ENCODE results near the gene GALNT7.

GALNT7 gene

GRCh38 chr4:173236301-173236700, 67.7 kb downstream of the GALNT7 start:
- no peak for DNase-seq (ENCODE audit: low read depth, low spot score)

GRCh38 chr4:173237152-173237551, 68.5 kb downstream of the GALNT7 start:
- DNase-seq (ENCODE audit: low read depth, low spot score): no peak

GRCh38 chr4:173237762-173238161, 69.2 kb downstream of the GALNT7 start:
- DNase-seq (ENCODE audit: low read depth, low spot score): no peak

- no peak for DNase-seq (ENCODE audit: low read depth, low spot score)
These were observed 72.1 kb downstream of the GALNT7 start for GRCh38 chr4:173240696-173241095.

GRCh38 chr4:173242466-173243250, 74.0 kb downstream of the GALNT7 start:
- no peak for DNase-seq (ENCODE audit: low read depth, low spot score)

GRCh38 chr4:173243321-173243720, 74.7 kb downstream of the GALNT7 start:
- no peak for DNase-seq (ENCODE audit: low read depth, low spot score)

GRCh38 chr4:173243917-173244658, 75.5 kb downstream of the GALNT7 start:
- no peak for DNase-seq (ENCODE audit: low read depth, low spot score)

- DNase-seq (ENCODE audit: low read depth, low spot score): no peak
These were observed 77.3 kb downstream of the GALNT7 start for GRCh38 chr4:173245952-173246351.

GRCh38 chr4:173246719-173247118, 78.1 kb downstream of the GALNT7 start:
- no peak for DNase-seq (ENCODE audit: low read depth, low spot score)

GRCh38 chr4:173247321-173247720, 78.7 kb downstream of the GALNT7 start:
- no peak for DNase-seq (ENCODE audit: low read depth, low spot score)

GRCh38 chr4:173248690-173249089, 80.1 kb downstream of the GALNT7 start:
- no peak for DNase-seq (ENCODE audit: low read depth, low spot score)

GRCh38 chr4:173252024-173252935, 83.7 kb downstream of the GALNT7 start:
- DNase-seq (ENCODE audit: low read depth, low spot score): no peak

GRCh38 chr4:173253561-173253960, 85.0 kb downstream of the GALNT7 start:
- no peak for DNase-seq (ENCODE audit: low read depth, low spot score)

- DNase-seq (ENCODE audit: low read depth, low spot score): no peak
These were observed 86.0 kb downstream of the GALNT7 start for GRCh38 chr4:173254646-173255045.

- no peak for DNase-seq (ENCODE audit: low read depth, low spot score)
These were observed 88.2 kb downstream of the GALNT7 start for GRCh38 chr4:173256825-173257224.

GRCh38 chr4:173257732-173258717, 89.4 kb downstream of the GALNT7 start:
- peak; percentile 21 for DNase-seq (ENCODE audit: low read depth, low spot score)

GRCh38 chr4:173258866-173259265, 90.3 kb downstream of the GALNT7 start:
- no peak for DNase-seq (ENCODE audit: low read depth, low spot score)

GRCh38 chr4:173259310-173259709, 90.7 kb downstream of the GALNT7 start:
- DNase-seq (ENCODE audit: low read depth, low spot score): no peak

- no peak for DNase-seq (ENCODE audit: low read depth, low spot score)
These were observed 92.4 kb downstream of the GALNT7 start for GRCh38 chr4:173261052-173261451.

- no peak for DNase-seq (ENCODE audit: low read depth, low spot score)
These were observed 93.8 kb downstream of the GALNT7 start for GRCh38 chr4:173262375-173262774.

- DNase-seq (ENCODE audit: low read depth, low spot score): no peak
These were observed 95.6 kb downstream of the GALNT7 start for GRCh38 chr4:173264245-173264644.

Data from activated CD4-positive, CD25-positive, alpha-beta regulatory T cell treated with anti-CD3 and anti-CD28 coated beads, Interleukin-2, amount 50 U/mL, for 16 hours (primary cell).